IMR-90 (cell line): ENCODE data around the gene RAMP3.

ENCODE experiments used
- CEBPB ChIP-seq: IDR thresholded peaks from 2 replicates; pipeline ENCODE4 v1.6.1; 2012; ENCODE audit warnings: low read depth, low read length, improper control_type of control experiment
- RCOR1 ChIP-seq: IDR thresholded peaks from 2 replicates; pipeline ENCODE4 v1.6.1; 2012; ENCODE audit warnings: mild to moderate bottlenecking, low read length, improper control_type of control experiment; ENCODE audit not compliant: insufficient replicate concordance

- TF ChIP-seq CEBPB: no peak
- TF ChIP-seq RCOR1: no peak
These were observed 24.8 kb upstream of the RAMP3 start for GRCh38 chr7:45132708-45133320.
